ENCODE data around the gene LYRM4.

Gene LYRM4

GRCh38 chr6:5091210-5092069 is 169.3 kb downstream of the LYRM4 start:
- no peak for DNase-seq

DNA sequence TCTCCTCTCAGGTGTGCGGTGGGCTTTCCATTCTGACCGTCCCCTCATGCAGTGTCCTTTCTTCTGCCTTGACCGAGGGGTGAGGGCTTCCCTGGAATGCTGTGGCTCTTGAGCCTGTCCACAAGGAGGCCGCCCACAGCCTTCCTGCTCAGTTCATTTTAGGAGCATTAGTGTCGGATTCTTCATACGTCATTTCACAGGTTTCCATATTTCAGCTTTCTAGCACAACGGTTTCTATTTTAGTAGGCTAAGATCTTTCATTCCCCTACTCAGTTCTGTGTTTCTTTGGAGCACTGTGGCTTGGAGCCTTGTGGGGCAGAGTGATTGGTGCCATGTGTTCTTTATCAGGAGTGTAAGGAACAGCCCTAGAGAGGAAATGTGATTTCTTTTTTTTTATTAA is 170.1 kb downstream of the LYRM4 start:
- no peak for DNase-seq

- DNase-seq: no peak
These were observed 171.0 kb downstream of the LYRM4 start for GRCh38 chr6:5089481-5090438.

- DNase-seq: no peak
These were observed 172.0 kb downstream of the LYRM4 start for GRCh38 chr6:5088780-5089179.

GRCh38 chr6:5087389-5087788 is 173.4 kb downstream of the LYRM4 start:
- no peak for DNase-seq

GRCh38 chr6:5086294-5086890 is 174.4 kb downstream of the LYRM4 start:
- no peak for DNase-seq

DNA sequence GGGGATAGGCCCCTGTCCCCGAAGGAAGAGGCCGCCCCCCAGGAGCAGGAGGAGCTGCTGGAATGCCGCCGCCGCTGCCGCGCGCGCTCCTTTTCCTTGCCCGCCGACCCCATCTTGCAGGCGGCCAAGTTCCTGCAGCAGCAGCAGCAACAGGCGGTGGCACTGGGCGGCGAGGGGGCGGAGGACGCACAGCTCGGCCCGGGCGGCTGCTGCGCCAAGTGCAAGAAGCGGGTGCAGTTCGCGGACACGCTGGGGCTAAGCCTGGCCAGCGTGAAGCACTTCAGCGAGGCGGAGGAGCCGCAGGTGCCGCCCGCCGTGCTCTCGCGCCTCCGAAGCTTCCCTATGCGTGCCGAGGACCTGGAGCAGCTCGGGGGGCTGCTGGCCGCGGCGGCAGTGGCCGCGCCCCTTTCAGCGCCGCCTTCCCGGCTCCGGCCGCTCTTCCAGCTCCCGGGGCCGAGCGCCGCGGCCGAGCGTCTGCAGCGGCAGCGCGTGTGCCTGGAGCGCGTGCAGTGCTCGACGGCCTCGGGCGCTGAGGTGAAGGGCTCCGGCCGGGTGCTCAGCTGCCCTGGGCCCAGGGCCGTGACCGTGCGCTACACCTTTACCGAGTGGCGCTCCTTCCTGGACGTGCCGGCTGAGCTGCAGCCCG is 175.0 kb downstream of the LYRM4 start:
- no peak for DNase-seq

- DNase-seq: no peak
These were observed 175.7 kb downstream of the LYRM4 start, which contains the start of gene PPP1R3G for GRCh38 chr6:5084781-5085647. PPP1R3G (plus strand) TSS chr6:5085341; CDS start chr6:5085486, 145 bp downstream.

DNA sequence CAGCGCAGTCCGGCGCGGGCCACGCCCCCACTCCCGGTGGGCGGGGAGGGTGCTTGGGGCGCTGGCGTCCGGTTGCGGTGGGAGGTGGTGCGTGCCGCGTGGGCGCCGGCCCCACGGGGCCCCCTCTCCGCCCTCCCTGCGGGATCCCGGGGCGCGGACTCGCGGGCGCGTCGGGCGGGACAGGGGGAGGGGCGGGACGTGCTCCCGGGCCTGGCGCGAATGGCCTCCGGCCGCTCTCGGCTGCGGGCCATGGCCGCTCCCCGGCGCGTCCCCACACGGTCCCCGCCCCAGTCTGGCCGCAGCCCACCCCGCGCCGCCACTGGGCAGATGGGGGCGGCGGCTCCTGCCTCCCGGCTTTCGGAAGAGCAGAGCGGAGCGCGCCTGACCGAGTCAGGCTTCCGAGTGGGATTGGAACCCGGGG is 176.4 kb downstream of the LYRM4 start:
- DNase-seq: no peak

DNA sequence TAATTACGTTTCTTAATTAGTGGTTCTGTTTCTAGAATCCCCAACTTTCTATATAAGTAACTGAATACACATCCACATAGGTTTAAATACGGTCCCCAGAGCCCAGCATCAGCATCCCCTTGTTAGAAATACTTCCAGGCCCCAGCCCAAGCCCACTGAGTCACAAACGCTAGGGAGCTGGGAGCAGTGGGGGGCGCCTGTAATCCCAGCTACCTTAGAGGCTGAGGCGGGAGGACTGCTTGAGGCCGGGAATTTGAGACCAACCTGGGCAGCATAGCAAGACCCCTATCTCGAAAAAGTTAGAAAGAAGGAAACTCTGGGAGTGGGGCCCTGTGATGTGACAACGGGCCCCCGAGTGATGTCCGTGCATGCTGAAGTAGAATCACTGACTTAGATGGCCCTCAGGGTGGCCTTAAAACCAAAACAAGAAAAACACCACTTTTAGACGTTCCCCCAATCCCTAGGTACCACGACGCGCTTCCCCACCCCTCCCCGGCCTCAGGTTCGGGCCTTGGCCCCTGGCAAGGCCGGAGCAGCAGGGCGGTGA is 176.9 kb downstream of the LYRM4 start:
- no peak for DNase-seq

DNA sequence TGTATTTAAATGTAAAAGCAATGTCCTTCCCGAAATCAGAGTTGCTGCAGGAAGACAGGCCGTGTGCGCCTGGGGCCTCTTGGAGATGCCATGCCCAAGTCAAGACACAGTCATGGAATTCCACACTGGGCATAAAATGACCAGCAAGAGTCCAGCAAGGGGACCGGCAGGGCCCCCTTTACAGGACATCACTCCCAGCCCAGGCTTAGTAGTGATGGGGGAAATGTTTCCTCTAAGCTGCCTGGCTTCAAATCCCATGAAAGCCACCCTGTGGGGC is 177.5 kb downstream of the LYRM4 start:
- DNase-seq: no peak

DNA sequence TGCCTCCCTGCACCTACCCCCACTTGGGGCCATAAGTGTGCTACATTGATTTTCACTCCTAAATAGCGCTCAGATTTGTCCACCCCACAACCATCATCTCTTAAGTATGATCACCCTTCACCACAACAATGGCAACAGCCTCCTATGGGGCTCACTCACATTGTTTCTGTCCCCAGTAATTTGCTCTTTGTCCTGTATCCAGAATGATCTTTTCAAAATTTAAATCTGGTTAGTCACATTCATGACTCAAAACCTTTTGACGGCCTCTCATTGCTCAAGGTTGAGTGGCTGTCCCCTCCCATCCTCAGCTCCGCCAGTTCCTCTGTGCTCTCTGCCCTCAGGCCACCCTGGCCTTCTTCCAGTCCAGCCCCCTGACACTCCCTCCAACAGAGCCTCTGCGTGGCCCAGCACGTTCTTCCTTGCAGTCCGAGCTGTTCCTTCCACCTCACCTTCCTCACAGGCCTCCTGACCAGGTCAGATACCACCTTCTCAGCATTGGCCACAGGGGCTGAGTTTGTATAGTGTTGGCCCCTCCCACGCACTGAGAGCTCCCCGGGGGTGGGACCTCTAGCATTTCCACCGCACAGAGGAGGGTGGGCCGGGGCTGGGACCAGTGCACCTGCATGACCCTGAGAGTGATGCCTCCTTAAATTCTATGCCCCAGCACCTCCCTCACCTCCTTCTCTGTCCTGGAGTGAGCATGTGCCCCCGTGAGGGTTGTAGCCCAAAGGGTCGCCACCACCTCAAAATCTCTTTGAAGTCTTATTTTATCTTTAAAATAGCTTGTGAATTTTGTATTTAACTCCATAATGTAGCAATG is 178.1 kb downstream of the LYRM4 start:
- no peak for DNase-seq

DNA sequence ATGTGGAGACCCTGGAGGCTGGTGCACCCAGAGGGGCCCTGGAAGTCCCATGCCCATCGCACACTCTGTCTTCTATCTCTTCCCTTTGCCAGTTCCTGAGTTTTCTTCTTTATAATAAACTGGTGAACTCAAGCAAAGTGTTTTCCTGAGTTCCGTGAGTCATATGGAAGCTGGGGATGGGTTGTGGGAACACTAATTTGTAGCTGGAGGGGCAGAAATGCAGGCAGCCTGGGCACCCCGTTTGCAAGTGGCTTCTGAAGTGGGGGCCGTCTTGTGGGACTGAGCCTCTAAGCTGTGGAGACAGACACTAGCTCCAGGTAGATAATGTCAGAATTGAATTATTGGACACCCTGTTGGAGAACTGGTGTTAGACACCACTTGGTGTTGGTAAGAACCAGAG is 178.8 kb downstream of the LYRM4 start:
- DNase-seq: no peak

GRCh38 chr6:5081182-5081581 is 179.6 kb downstream of the LYRM4 start:
- no peak for DNase-seq

GRCh38 chr6:5080574-5080973 is 180.2 kb downstream of the LYRM4 start:
- DNase-seq: no peak

- no peak for DNase-seq
These were observed 181.1 kb downstream of the LYRM4 start for GRCh38 chr6:5079692-5080091.

GRCh38 chr6:5078121-5078669 is 182.6 kb downstream of the LYRM4 start:
- DNase-seq: peak; percentile 43

- DNase-seq: no peak
These were observed 183.8 kb downstream of the LYRM4 start for GRCh38 chr6:5076931-5077330.

DNA sequence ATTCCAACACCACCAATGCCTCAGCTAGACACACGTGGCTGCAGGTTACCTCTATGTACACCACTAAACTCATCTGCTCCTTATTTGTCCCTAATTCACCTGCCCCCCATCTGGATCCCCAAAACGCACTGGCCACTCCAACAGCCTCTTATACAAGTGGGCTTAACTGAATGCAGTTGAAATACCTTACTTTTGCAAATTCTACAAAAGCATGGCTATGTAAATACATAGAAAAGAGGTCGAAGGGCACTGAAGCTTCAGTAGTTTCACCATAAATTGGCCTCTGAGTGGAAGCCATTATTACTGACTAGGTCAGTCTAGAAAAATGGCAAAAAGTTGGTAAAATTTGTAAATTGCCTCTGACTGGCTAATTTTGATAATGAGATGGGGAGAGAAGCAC is 186.8 kb downstream of the LYRM4 start:
- DNase-seq: no peak

DNA sequence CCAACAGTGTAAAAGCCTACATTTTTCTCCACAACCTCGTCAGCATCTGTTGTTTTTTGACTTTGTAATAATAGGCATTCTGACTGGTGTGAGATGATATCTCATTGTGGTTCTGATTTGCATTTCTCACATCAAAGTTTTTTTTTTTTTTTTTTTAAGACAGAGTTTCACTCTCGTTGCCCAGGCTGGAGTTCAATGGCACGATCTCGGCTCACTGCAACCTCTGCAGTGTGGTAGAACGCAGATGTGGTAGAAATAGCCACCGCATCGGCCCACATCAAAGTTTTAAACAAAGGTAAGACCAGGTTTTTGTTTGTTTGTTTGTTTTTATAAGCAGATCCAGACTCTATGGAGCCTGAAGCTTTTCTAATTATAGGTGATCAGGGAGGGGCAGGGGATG is 188.3 kb downstream of the LYRM4 start:
- DNase-seq: no peak

Data from hematopoietic multipotent progenitor cell treated with erythropoietin and hydrocortisone succinate and interleukin-3 and kit ligand, for 8 days (in vitro differentiated cells).